ENCODE data around the gene DLGAP3.

Gene DLGAP3

DNA sequence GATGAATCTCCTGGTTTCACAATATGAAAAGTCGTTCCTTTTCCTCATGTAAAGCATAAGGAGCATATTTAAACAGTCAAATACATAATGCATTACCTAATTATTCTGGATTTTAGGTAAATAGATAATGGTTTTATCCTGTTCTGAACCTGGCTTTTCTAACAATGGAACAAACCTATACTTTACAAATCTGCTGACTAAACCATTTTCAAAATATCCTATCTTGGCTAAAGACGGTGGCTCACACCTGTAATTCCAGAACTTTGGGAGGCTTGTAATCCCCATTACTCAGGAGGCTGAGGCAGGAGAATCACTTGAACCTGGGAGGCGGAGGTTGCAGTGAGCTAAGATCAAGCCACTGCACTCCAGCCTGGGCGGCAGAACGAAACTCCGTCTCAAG, 72.8 kb downstream of the DLGAP3 start:
- in situ Hi-C loops (cut with MboI; ENCODE audit: low sequenced_read_pairs, unreplicated experiment): no loop called here
- TF ChIP-seq, protein P1, sequence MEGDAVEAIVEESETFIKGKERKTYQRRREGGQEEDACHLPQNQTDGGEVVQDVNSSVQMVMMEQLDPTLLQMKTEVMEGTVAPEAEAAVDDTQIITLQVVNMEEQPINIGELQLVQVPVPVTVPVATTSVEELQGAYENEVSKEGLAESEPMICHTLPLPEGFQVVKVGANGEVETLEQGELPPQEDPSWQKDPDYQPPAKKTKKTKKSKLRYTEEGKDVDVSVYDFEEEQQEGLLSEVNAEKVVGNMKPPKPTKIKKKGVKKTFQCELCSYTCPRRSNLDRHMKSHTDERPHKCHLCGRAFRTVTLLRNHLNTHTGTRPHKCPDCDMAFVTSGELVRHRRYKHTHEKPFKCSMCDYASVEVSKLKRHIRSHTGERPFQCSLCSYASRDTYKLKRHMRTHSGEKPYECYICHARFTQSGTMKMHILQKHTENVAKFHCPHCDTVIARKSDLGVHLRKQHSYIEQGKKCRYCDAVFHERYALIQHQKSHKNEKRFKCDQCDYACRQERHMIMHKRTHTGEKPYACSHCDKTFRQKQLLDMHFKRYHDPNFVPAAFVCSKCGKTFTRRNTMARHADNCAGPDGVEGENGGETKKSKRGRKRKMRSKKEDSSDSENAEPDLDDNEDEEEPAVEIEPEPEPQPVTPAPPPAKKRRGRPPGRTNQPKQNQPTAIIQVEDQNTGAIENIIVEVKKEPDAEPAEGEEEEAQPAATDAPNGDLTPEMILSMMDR (IDR thresholded peaks at IDR 0.05; ENCODE audit: borderline replicate concordance, control extremely low read depth, extremely low read depth, insufficient read depth, missing control alignments): no peak
- no peak for DNase-seq (ENCODE audit: low spot score)

DNA sequence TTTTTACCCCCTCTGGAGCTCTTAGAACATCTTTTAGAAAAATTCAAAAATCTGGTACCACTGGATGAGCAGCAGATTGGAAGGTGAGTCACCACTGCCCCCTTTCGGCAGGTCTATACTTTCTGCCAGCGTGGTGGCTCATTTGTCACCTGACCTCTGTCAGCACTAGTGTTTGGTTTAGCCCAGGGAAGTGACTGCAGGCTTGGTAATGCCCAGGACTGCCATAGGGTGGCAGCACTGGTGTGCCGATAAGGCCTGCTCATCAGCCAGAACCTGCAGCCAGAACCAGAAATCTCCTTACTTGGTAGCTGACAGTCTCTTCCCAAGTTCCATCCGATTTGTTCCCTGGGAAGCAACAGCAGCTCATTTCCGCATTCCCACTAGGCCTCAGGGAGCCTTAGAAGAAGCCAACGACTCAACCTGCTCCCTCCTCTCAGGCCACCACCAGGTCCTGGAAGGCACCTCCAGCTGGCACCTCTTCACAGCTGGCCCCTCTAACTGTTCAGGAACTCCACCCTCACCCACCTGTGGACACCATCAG, 76.7 kb downstream of the DLGAP3 start:
- in situ Hi-C loops (cut with MboI; ENCODE audit: low sequenced_read_pairs, unreplicated experiment): loop anchor here (5.0 kb wide), 1 partner anchor 65 kb away; no protein-coding TSS in a partner anchor
- TF ChIP-seq, protein P1 (IDR thresholded peaks at IDR 0.05; ENCODE audit: borderline replicate concordance, control extremely low read depth, extremely low read depth, insufficient read depth, missing control alignments): peak; percentile 92
- DNase-seq (ENCODE audit: low spot score): peak; percentile 91

DNA sequence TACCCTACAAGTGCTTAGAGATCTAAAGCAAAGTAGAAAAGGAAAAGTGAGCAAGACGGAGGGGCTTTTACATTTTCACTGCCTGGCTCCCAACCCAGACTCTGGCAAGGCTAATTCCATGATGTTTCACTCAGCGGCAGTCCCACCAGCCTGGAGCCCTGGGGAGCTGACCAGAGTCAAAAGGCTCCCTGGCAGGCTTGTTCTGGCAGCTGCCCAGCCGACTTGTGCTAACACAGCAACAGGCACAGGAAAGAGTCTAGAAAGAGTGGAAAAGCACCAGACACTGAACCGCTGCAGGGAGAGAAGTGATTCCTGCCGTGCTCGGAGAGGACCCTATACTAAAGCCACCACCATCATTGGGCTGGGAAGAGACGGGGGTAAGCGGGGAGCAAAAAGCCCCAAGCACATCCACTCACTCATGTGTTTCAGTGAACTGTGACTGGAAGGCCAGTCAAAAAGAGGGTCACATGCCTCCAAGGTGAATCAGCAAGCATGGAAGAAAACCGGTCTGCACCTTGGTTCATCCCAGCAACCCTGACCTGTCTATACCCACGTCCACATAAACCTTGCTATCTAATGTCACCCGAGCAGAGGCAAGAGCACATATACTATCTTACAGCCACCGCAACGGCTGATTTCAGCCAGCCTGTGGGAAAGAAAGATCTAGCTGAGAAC, 77.9 kb downstream of the DLGAP3 start:
- DNase-seq (ENCODE audit: low spot score): no peak
- in situ Hi-C loops (cut with MboI; ENCODE audit: low sequenced_read_pairs, unreplicated experiment): loop anchor here (5.0 kb wide), 1 partner anchor 64 kb away; no protein-coding TSS in a partner anchor
- TF ChIP-seq, protein P1 (IDR thresholded peaks at IDR 0.05; ENCODE audit: borderline replicate concordance, control extremely low read depth, extremely low read depth, insufficient read depth, missing control alignments): no peak

DNA sequence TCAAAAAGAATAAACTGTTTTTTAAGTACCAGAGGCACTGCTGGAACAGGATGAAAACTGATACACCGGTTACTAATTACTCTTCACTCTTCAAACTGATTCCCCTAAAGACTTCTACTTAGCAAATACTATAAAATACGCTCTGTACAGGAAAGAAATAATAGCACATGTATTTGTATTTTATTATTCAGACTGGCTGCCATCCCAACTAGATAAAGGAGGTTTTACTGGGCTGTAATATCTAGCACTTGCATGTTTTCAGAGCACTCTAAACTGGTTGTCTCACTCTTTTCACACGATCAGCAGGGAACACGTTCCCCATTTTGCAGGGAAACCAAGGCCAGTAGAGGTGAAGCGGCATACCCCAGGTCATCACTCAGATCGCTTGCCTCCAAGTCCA, 79.1 kb downstream of the DLGAP3 start:
- TF ChIP-seq, protein P1 (IDR thresholded peaks at IDR 0.05; ENCODE audit: borderline replicate concordance, control extremely low read depth, extremely low read depth, insufficient read depth, missing control alignments): no peak
- in situ Hi-C loops (cut with MboI; ENCODE audit: low sequenced_read_pairs, unreplicated experiment): loop anchor here (5.0 kb wide), 1 partner anchor 63 kb away; no protein-coding TSS in a partner anchor
- DNase-seq (ENCODE audit: low spot score): no peak

DNA sequence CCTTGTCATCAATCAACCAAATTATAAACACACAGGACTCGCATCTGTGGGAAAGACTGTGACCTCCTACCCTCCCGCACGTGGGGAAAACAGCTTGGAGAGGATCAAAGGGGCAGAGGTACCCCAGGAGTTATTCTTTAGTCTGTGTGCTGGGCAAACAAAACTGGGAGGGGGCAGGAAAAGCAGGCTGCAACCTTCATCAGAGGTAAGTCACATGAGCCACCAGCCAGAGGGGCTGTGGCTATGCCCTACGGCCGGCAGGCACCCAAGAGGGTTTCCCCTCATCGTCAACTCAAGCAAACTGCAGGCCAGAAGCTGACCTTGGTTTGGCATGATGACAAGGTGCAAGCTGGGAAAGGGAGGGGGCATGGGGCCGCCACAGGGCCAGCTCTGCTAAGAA, 82.4 kb downstream of the DLGAP3 start:
- in situ Hi-C loops (cut with MboI; ENCODE audit: low sequenced_read_pairs, unreplicated experiment): no loop called here
- no peak for DNase-seq (ENCODE audit: low spot score)
- TF ChIP-seq, protein P1 (IDR thresholded peaks at IDR 0.05; ENCODE audit: borderline replicate concordance, control extremely low read depth, extremely low read depth, insufficient read depth, missing control alignments): no peak

DNA sequence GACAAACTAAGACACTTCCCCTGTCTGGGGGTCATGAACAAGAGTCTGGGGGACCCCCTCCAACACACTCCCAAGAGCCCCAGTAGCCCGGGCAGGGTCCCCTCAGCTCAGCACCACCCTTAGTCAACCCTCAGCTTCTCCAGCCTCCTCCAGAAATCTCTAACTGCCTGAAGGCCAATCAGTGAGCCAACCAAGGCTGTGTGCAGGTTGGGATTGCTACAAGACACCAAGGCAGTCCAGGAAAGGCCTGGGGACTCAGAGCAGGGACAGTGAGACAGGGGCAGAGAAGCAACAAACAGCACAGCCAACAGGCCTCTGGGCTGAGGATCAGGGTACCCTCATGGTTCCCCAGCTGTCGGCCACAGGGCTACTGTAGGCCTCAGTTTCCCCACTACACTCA, 83.2 kb downstream of the DLGAP3 start:
- in situ Hi-C loops (cut with MboI; ENCODE audit: low sequenced_read_pairs, unreplicated experiment): no loop called here
- TF ChIP-seq, protein P1 (IDR thresholded peaks at IDR 0.05; ENCODE audit: borderline replicate concordance, control extremely low read depth, extremely low read depth, insufficient read depth, missing control alignments): no peak
- DNase-seq (ENCODE audit: low spot score): no peak
